ENCODE data around the gene CYYR1.

The CYYR1 gene

DNA sequence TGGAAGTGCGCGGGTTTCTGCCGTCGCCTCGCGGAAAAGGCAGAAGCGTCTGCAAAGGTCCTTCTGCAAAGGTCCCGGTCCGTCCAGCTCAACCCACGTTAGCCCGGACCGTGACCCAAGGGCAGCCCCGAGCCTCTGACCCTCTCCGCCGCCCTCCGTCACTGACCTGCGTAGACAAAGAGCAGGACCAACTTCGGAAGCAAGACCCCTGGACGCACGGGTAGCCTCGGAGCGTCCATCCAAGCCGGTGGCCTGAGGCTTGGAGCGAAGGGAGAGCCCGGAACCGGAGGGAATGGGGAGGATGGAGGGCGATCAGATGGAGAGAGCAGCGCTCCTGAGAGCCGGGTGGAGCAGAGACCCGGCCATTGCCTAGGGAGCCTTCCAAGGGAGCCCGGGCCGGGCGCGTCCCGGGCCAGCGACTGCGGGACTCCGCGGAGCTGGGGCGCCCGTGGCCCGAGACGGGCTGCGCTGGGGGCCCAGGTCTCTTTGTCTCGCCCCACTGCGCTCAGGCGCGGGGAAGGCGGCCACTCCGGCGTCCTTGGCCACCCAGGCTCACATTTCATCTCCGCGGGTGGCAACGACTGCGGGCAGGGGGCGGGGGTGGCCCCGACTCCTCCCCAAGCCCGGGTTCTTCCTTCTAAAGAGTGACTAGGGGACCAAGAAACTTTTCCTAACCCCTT is at the start of gene CYYR1:
Gene CYYR1 (minus strand): TSS at position 585 of the 680 bp plus-strand sequence. CDS start 346 bp downstream, at position 239.
- DNase-seq: no peak

DNA sequence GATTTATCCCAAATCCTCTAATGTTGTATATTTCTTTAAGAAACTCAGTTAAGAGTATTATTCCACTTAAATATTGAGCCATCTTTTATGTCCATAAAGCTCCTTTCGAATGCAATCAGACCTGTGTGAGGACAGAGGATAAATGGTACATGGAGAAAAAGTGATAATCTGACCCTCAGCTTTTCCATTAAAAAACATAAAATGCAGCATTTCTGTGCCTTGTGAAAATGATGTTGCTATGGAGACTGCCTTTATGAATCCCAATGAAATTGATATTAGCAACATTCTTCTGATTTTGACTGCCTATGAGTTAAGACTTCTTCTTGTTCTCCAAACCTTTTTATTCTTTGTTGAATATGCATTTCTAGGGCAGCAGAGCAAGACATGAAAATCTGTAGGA is 44.1 kb upstream of the CYYR1 start:
- no peak for DNase-seq

DNA sequence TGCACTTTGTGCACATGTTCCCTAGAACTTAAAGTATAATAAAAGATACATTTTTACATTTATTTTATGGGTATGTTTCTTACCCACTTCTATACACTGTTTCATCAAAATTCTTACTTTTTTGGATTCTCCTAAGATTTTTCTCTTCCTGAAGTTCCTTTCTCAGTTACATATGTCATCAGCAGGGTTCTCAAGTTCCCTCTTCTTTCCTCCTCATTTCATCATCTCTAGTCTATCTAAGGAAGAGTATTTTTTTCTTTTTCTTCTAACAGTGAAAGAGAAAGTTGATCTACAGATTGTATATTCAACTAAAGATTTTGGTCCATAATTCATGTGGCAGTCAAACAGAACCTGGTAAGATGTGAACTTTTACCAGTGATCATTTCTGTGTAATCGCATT is 41.2 kb upstream of the CYYR1 start:
- DNase-seq: peak; percentile 60

DNA sequence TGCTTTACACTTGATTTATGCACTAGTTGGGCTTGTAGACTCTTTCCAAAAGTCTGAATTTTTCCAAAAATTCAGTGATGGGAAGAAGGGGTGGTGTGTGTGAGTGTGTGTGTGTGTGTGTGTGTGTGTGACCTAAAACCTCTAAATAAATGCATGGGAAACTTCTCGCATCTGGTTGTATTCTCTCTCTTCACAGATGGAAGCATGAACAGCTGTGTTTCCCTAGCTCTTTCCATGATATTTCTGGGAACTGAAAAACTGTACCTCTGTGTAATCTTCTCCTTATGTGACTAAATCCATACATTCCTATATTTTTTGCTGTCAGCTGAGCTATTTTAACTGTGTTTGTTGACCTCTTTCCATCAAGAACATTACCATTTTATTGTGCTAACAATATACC is 26.2 kb upstream of the CYYR1 start:
- no peak for DNase-seq

DNA sequence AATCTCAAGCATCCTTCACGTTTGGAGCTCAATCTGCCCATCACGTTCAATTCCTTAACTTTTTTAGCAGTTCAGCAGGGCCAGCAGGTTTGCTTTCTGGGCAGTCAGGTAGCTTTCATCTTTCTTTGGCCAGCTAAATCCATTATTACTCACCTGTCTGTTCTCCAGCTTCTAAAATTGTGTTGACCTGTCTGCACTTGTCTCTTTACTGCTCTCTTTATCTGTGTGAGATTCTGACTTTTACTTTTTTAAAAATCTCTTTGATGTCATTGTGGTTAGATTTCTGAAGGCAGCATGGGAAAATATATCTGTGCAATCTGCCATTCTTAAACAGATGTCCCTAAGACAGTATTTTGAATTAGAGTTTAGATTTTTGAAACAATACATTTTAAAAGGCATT is 24.9 kb upstream of the CYYR1 start:
- DNase-seq: no peak

DNA sequence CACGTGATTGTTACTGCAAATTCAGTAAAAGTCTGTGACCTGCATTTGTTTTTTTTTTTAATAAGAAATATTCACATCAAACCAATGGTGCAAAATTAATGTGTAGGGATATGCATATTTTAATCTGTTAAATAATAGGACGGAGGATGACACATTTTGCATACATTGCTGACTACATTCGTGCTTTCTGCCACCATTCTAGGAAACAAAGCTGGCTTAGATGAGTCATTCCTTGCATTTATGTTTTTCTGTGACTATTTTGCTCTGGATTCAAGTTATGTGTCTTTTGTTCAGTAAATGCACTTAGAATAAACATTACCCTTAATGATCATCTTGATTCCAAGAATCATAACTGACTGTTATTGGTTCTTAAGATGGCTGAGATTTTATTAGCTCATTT is 23.9 kb upstream of the CYYR1 start:
- no peak for DNase-seq

DNA sequence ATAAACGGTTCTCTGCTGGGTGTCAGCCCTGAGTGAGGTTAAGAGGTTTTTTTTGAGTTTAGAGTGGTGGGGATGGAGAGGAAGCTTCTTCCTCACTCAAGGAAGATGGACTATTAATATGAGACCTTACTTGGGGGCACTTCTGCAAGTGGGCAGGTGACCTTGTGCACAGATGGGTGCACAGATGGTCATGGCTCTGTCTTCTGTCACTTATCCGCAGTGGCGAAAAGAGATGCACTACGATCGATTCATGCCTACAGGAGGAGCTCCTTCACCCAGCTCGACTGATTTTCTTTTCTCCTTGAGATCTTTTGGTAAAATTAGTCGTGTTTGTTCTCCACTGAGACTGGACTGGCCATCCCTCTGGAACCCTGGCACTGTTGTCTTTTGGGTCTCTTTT is 22.9 kb upstream of the CYYR1 start:
- DNase-seq: no peak

DNA sequence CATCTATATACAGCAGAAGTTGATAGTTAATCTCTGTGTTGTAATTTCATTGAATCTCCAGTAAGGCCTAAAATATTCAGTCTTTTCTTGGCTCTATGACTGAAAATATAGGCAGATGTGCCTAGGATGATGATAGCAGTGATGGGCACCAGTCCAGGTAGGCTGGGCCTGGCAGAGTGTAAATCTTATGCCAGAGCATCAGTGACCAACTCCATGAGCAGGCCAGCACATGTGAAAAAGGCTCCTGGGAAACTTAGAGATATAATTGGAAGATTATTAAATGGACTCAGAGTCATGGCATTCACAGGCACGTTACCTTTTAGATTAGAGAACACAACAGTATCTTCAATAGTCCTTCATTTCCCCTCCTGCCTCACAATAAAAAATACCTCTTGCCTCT is 20.7 kb upstream of the CYYR1 start:
- DNase-seq: no peak

DNA sequence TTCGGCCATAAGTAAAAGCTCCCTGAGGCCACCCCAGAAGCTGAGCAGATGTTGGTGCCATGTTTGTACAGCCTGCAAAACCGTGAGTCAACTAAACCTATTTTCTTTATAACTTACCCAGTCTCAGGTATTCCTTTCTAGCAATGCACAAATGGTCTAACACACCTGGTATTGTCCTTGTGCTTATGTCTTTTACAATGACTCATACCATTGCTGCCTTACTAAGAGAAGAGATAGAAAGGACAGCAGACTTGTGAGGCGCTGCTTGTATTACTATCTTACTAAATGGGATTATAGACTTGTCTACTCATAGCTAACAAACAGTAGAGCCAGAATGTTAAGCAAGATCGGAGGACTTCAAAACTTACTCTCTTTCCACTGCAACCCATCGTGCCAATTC is 18.5 kb upstream of the CYYR1 start:
- no peak for DNase-seq

DNA sequence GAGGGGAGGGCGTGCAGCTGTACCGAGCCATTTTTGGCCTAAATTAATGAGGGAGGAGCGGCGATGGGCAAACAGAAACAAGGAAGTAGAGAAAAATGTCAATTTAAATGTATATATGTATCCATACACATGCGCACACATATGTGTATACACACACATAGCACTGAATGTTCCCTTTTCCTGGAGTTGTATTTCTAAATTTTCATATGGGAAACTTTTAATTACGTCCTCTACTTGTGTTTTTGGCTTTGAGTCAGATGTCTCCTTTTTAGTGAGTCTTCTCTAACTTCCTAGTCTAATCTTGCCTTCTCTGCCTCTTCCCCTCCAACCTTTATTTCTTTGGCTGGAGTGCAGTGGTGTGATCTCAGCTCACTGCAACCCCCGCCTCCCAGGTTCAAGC is 15.4 kb upstream of the CYYR1 start:
- DNase-seq: no peak

DNA sequence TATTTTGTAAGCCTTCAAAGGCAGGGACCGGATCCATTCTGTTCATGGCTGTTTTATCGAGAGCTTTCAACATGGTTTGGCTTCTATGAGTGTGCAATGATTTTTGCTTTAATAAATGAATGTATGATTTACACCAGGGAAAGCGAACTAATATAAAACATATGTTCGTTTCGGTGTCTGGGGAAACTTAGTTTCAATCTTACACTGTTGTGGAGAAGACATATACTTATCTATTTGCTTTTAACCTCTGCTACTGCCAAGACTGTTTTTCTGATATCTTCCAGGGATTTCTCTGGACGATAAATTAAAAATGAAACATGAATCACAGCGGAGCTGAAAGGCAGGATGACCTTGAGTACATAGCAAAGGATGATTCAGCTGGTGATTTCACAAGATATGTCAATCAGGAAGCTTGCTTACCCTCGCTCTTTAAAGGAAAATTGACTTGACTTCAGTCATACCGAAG is 14.7 kb upstream of the CYYR1 start:
- no peak for DNase-seq

DNA sequence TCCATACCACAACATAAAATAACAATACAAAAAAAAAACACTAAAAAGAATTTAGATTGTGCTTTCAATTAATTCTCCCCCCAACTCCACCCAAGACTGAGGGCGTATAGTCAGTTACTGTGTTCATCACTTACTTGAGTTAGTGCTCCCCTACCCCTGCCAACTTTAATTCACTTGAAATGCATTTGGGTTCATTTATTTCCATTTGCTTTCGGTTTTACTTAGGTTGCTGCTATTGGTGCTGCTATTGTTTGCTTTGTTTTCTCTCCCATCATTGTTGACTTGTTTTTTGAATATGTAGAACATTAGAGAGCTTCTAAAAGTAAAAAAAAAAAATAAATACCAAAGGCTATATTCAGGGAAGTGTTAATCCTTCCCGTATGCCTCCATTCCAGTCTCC is 10.7 kb upstream of the CYYR1 start:
- peak; percentile 14 for DNase-seq

DNA sequence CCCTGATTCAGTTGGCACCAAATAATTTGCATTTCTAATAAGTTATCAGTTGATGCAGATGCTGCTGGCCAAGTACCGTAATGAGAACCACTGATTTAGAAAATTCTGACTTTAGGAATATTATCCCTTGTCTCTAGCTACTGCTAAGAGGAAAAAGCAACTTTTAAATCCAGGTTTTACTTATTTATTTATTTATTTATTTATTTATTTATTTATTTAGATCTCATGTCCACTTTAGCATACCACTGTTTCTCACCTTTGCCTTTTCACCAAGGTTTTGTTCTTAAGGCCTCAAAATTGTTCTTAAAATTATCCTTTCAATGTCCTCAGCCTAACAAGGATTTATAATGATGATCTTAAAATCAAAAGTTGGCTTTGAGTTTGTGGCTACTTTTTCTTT is 8.7 kb upstream of the CYYR1 start:
- no peak for DNase-seq

DNA sequence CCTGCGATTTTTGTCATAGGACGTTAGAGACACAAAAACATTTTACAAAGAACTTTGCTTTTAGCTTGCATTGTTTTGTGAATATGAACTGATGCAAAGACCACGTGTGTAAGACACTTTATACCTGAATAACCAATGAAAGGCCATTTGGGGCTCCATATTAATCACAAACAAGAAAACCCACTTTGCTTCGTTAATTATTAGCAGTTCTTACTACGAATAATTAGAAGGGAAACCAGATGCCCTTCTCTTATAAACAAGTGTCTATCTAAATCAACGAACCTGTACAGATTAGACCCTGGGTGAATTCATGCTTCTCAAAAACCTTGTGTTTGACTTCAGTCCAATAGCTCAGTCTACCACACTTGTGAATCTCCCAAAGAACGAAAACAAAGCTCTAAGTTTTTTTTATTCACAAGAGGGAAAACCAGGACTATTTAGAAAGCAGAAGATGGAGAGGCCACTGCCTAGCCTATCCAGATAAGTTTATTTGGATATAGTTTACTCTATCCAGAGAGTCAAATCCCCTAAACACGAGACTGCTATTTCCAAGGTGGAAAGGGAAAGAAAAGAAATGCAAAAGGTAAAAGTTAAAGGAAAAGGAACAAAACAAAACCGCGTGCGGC is 897 bp downstream of the CYYR1 start:
- no peak for DNase-seq

DNA sequence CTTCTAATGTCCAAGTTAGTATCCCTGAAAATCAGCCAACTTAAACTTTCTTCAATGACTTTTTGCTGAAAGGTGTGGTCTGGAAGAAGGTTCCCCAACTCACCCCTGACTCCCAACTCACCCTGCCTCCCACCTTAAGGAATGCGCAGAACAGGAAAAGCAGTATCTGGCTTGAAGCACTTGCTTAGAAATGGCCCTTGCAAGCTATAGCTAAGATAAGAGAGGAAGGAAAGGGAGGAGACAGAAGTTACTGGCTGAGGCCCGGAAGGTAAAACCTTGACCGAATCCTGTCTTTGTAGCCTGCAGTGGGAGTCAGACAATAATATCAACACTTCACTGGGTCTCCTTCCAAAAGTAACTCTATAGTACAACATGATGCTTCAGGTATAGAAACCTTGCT is 2.9 kb downstream of the CYYR1 start:
- DNase-seq: no peak

DNA sequence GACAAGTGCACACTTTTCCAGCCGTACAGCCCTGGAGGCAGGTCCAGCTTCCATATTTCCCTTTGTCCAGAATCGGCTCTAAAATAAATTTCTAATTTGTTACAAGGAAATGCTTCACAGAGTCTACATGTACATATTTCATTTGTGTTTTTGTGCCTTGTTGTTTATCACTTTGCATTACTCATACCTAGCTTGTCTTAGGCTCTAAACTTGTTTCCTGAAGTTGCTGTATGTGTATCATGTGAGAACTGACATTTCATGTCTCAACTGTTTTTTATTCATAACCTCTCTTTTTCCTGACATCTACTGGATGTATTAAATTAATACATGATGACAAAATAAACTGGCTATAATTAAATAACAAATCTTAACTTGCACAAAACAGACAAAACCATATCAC is 7.5 kb downstream of the CYYR1 start:
- no peak for DNase-seq

DNA sequence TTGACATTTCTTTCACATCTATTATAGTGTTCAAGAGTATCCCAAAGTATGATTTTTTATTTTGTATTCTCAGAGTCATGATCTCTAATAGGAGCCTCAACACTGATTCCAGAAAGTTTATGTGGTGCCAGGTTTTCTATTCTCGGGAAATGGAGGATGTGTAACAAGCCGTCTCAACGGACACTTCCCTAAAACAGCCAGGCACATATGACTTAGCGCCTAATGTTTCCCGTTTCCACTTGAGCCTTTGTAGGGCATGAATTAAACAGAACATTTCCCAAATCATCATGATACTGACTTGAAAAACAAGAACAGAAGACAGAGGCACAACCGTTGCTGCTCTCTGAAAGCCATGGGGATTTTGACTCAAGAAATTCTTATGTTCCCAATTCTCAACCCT is 8.0 kb downstream of the CYYR1 start:
- no peak for DNase-seq

DNA sequence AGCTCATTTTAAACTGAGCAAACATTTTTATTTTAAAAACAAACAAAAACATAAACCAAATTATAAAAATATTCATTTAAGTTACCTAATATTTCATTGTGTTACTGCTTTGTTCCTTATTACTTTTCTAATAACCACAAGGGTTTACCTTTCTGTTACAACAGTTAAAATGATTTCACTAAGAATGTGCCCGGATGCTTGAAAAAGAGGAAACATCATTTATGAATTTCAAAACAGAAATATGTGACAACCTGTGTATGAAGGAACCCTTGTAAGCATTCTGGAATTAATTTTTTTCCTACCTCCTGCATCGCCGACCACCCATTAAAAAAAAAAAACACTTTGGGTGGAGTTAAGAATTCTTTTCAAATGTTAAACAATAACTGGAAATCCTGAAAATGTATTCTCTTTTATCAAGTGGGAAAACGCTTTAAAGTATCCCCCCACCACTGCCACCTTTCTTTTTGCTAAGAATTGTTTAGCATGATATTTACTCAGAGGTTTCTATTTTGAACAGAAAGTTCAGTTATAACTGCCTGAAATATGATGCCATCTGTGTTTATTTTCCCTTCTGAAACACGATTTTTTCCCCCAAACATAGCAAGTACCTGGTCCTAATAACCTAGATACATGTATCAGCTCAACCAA is 9.1 kb downstream of the CYYR1 start:
- DNase-seq: no peak

DNA sequence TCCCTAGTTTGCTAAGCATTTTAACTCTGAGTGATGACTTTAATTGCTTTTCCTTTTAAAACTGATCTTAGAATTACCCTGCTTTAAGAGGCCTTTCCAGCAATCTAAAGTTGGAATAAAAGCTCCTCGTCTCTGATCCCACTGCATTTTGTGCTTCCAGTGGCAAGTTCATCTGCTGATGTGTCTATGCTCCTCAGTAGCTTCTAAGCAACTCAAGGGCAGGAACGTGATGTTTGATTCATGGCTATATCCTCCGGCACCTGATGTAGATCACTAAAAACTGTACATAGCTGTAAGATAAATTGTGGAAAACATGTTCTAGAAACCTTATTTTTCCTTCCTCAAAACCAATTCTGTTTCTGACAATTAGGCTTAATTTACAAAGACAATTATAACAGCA is 12.5 kb downstream of the CYYR1 start:
- no peak for DNase-seq

DNA sequence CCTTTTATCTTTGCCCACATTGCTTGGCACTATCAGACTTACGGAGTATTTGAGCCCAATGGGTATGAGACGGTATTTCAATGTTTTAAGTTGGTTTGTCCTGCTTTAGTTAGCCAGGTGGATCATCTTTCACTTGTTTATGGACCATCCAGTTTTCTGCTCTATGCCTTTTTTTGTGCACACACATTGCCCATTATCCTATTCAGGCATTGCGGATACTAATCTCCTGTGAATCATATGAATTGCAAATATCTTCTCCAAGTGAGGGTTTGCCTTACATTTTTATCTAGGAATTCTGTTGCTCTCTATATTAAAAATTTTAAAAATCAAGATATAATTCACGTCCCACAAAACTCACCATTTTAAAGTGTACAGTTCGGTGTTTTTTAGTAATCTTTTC is 14.0 kb downstream of the CYYR1 start:
- no peak for DNase-seq

DNA sequence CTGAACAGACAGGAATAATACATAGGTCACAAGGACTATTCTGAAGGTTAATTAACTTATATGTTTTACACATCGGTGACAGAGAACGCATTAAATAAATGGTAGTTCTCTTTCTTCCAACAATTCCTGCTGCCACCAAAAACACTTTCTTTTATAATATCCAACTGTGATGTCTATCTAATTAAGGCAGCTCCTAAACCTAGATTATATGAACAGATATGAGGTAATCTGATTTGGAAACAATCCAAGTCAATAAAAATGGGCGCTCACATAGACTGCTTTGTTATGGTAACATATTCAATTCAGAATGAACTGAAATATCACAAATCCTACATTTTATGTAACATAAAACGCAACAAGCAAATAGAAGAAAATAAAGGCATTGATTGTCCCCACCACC is 16.0 kb downstream of the CYYR1 start:
- DNase-seq: no peak

DNA sequence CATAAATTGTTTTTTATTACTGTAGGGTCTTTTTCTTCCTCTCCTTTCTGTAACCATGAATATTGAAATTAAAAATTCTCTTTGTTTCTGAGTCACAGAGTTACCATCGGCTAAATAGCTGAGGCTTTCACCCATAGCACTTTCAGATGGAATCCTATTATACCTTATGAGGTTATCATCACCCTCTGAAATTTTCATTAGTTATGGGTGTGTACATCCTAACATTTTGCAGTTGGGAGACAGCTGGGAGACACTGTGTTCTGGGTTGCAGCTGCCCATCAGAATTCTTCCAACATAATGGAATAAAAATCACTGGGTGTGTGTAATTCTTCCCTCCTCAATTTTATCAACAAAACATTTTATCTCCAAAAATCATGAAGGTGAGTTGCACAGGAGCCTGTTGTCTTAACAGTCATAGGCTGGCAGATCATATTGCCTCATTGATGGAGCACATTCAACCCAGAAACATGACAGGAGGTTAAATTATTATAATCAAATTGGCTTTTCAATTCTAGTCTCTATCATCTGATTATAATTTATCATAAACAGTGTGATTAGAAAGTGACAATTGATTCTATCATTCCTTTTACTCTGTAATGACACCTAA is 17.4 kb downstream of the CYYR1 start:
- DNase-seq: no peak

DNA sequence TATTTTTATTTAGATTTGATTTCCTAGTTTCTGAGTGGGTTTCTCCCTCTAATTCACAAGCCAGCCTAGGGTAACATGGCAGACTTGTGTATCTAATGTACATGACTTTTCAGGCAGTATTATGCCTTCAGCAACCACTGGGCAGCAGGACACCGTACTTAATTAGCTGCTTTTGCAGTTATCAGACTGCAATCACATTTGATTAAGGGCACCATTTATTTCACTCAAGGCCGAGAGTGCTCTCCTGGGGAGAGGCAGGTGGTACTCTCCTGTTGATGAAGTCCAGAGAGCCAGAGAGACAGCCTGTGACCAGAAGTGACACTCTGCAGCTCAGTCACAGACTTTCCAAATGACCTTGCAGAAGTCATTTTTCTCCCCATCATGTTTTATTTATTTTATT is 18.7 kb downstream of the CYYR1 start:
- DNase-seq: no peak

DNA sequence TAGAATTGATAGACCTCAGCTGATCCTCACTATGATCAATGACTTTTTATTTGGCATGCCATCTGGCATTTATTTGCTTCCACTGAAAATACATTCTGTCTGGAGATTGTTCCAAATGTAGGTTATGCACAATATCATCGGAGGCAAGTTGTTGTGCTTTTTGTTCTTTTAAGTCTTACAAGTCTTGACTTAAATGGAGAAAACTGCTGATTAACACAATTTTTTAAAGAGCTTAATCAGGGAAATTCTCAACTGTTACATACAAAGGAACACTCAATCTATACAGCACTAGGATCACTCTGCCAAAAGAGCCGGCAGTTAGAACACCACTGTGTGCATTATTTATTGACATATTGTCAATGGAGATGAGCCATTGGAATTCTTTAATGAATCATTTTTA is 19.2 kb downstream of the CYYR1 start:
- DNase-seq: no peak
